GM21528 (cell line): ENCODE results near the gene KRT80.
"Not testable (repeated sequence)": the region's sequence is repeated elsewhere in the genome, so short reads cannot be mapped to it uniquely, and the experiment has no call there.

ENCODE experiments used
- ATAC-seq: cut with Tn5 transposase; IDR thresholded peaks from one replicate; pipeline ENCODE4 v1.9.1; 2021; ENCODE audit warnings: mild to moderate bottlenecking, moderate library complexity; ENCODE audit not compliant: unreplicated experiment, low FRiP score

Gene KRT80

DNA sequence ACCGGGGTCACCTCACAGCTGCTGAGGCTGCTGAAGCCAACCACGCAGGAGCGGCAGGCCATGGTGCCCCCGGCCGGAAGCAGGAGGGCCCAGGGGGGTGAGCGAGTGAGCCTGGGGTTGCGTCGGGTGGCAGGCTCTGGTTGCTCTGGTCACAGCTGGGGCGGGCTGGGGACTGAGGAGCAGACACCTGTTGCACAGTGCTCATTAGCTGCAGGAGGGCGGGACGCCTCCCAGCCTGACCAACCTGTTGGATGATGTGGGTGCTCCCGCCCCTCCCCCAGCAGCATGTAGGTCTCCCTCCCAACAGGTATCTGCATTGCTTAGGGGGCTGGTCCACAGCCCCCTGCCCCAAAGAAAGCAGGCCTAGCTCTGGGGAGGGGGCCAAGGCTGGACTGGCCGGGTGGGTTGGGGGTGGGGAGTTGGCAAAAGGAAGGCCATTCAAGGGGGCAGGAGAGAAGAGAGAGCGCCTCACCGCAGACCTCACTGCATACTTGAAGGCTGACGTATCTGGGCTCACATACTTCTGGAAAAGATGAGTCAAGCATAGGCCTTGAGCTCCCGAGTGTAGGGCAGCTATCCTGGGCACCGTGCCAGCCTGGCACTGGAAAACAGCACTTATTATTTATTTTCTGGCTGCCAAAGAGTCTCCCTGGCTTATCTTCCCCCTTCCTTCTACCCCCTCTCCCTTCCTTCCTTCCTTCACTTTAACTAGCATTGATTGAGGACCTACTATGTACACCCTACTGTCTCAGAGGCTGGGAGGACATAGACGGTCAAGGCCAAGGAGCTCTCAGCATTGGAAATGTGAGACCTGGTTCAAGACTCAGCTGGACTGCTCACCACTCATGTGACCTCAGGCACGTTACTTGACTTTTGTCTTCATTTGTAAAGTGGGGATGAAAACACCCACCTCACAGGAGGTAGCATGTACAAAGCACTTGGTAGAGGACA is at the start of gene KRT80:
TSS of gene KRT80 (minus strand) at position 174 of the 951 bp plus-strand sequence. CDS start at position 62, 112 bp downstream.
- no peak for ATAC-seq

- no peak for ATAC-seq
Measured at GRCh38 chr12:52241205-52241842, 49.5 kb upstream of the KRT80 start.

DNA sequence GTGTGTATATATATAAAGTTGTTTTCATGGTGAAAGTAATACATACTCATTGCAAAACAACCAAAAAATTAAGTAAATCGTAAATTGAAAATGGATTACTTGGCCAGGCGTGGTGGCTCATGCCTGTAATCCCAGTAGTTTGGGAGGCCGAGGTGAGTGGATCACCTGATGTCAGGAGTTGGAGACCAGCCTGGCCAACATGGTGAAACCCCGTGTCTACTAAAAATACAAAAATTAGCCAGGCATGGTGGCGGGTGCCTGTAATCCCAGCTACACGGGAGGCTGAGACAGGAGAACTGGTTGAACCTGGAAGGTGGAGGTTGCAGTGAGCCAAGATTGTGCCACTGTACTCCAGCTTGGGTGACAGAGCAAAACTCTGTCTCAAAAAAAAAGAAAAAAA is 48.4 kb upstream of the KRT80 start:
- not testable (repeated sequence) for ATAC-seq

DNA sequence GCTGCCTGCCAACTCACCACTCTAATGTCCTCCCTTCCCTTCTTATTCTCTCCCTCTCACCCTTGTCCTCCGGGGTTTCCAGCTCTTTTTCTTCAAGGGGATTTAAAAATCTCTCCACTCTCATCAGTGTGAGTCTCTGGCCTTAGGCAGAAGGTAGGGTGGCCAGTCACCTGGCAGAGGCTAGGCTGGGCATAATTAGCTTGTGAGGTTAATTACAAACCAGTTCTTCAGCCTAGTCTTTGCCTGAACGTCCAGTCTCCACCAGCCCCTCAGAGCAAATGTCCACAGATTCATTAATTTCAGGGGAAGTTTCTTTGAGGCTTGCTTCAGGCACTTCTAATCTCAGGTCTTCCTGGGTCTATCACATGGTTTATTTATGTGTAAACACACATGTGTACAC is 48.0 kb upstream of the KRT80 start:
- ATAC-seq: no peak

DNA sequence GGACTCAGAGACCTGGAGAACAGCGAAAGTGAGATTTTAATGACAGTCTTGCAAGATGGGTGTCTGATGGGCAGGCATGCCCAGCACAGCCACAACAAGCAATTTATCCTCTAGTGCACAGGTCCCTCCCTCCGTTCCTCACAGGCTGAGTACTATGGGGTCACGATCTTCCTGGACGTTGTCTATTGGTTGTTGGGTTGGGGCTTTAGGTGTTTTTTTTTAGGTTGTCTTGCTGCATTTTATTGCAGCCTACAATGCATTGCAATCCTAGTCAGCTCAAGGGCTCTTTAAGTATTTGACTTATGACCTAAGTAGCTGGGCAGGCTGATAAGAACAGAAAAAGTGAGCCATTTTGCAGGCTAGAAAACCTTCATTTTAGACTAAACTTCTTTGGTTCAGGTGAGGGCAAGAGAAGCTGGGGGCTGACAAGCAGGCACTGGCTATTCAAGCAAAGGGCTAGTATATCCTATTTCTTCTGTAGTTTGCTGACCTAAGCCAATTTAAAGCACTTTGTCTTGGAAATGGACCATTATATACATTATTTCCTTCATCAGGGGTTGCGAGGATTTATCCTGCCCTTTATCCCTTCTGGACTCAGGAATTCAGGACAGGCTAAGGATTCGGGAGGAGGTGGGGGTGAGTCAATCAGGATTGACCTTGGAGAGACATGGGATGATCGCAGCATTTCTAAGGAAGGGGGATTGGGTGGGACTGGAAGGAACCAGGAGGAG is 47.3 kb upstream of the KRT80 start:
- no peak for ATAC-seq

GRCh38 chr12:52238207-52238840 is 46.5 kb upstream of the KRT80 start:
- ATAC-seq: no peak

- ATAC-seq: no peak
Measured at GRCh38 chr12:52236386-52237050, 44.7 kb upstream of the KRT80 start.

GRCh38 chr12:52235822-52236361 is 44.1 kb upstream of the KRT80 start:
- ATAC-seq: no peak

GRCh38 chr12:52235001-52235764 is 43.4 kb upstream of the KRT80 start:
- ATAC-seq: no peak

DNA sequence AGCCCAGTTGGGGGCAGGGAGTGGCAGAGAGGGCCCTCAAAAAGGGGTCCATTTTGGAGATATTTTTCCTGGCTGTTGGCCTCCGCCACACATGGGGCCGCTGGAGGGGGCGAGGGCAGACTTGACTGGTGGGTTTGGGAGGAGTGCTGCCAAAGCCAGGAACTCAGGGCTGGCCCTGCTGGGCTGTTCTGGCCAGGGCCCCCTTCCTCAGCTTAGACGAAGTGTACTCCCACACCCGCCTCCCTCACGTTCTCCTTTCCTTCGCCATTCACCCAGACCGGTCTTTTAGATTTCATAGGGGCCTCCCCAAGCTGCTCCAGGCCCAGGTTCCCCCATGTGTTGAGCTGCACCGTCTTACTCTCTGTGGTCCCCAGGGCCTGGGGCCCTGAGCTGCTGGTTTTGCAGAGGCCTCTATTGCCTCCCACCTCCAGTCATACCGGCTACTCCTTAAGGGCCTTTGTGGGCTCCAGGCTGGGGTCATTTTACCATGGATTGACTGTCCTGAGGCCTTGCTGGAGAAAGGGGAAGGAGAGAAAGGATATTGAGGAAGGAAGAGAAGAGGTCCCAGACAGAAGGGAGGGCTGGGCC is 42.5 kb upstream of the KRT80 start:
- ATAC-seq: no peak

DNA sequence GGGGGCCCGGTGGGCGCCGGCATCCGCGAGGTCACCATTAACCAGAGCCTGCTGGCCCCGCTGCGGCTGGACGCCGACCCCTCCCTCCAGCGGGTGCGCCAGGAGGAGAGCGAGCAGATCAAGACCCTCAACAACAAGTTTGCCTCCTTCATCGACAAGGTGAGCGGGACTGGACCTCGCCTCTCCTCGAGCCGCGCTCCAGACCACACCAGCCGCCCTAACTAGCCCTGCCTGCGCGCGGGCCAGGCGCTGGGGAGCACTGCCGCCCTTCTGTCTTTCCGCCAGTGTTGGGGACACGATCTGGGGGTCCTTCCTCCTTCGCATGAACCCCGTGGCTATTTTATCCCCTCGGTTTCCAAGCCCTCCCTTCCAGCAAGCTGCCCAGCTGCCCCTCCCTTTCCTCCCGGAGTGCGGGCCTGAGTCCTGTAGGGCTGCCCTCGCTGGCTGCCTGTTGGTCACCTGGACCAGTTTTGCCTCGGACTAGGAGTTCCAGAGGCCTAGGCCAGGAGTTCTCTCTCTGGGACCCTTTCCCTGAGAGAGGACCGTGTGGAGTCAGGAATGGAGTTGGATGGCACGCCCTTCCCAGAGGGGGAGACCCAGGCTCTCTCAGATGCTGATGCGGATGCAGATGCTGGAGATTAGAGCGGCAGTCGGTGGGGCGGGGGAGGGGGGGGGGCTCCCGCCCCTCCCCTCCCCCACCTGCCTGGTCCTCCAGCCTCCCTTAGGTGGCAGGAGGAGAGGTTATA is 41.8 kb upstream of the KRT80 start:
- ATAC-seq: no peak

DNA sequence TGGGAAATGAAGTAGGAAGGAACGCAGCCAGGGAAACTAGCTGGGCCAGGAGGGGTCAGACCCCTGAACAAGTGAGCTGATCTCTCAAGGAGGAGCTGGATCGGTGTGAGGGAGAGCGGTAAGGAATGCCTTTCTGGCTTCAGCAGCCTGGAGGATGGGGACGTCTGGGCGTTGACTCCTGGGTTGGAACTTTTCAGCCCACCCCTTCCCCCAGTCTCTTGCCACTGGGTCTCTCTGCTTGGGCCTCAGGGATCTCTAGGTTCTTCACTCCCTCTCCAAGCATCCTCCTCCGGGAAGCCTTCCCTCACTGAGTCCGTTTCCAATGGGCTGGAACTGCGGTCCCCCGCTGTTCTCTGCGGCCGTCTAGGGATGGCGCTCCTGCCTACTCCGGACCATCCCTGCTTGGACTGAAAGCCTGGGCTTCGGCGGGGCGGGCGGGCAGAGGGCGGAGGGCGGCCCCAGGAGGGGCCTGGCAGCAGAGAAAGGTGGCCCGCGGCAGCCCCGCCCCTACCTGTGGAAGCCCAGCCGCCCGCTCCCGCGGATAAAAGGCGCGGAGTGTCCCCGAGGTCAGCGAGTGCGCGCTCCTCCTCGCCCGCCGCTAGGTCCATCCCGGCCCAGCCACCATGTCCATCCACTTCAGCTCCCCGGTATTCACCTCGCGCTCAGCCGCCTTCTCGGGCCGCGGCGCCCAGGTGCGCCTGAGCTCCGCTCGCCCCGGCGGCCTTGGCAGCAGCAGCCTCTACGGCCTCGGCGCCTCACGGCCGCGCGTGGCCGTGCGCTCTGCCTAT is 41.1 kb upstream of the KRT80 start, which contains the start of gene KRT7:
TSS of gene KRT7 (plus strand) at position 570 of the 788 bp plus-strand sequence. CDS start at position 624, 54 bp downstream.
- no peak for ATAC-seq

DNA sequence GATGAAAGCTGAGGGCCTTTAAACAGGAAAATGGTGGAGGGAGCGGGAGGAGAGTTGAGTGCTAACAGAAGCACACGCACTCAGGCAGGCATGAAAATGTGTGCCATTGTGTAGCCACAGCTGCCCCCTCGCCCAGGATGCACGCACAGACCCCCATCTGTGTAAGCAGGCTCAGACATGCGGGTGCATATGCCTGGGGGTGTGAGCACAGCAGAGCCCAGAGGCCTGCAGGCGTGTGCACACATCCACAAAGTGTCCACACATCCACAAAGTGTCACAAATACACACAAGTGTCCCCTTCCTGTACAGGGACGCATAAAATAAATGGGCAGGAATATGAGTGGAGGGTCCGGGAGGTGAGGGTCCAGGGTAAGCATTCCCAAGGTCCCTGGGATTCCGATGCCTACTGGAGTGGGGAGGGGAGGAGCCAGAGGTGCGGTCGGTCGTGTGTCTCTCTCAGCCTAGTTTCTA is 40.4 kb upstream of the KRT80 start:
- no peak for ATAC-seq

DNA sequence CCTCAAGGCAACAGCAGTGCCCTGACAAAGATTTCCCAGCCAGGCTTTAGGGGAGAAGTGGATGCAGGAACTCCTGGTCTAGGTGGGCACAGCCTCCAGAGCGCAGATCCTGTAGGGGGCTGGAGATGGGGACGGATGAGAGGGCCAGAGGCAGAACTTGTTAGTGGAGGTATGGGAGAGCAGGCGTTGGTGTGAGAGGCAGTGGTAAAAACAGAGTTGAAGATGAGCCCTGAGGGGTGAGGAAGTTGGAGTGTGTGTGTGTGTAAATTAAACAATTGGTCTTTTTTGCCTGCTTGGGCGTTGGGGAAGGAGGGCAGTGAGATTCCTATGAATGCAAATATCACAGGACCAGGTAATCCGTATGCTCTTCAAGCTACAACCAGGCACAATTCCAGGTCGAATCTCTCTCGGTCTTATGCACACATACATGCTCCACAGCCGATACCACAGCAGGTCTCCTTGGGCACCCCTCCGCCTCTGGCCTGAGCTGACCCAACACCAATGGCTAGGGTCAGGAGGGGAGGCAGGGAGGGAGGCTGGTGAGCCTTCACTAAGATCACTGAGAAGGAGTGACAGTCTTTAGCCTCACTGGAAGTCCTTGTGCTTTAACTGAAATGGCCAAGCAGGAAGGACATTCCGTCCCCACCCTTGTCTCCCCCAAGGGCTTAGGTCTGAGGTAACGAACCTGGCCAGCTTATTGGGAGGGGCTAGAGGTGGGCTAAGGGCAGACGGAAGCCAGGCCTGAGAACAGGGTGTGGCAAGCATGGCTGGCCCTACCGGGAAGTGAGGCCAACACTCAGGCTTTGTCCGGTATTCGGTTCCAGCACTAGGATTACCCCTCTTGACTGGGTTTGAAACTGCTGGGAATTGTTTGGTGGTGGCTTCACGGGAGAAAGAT is 39.7 kb upstream of the KRT80 start:
- ATAC-seq: no peak

GRCh38 chr12:52230364-52231281 is 38.8 kb upstream of the KRT80 start:
- ATAC-seq: no peak
